B cell (primary cell): ENCODE data around the gene UNC5A. TPM values are rescaled to one million over a fixed set of nuclear protein-coding genes. Genes with fewer than 3 reads are reported as not detected.

Experiments
- ATAC-seq: fragments of 200-7000 bp; cut with Tn5 transposase; one replicate; pipeline ENCODE4 v1.10.0; 2021; ENCODE audit warnings: low read depth, mild to moderate bottlenecking, moderate number of reproducible peaks, moderate library complexity
- CTCF ChIA-PET: fragments of 350-600 bp; sonication (Branson Sonifier 250); formaldehyde crosslinking; loops from one replicate; lab custom pipeline; 2021; ENCODE audit warnings: antibody characterized with exemption, inconsistent platforms; lab: Charles Lee
- POLR2A ChIA-PET: fragments of 350-600 bp; sonication (Branson Sonifier 250); formaldehyde crosslinking; loops from one replicate; lab custom pipeline; 2021; ENCODE audit warnings: antibody characterized with exemption; lab: Charles Lee
- DNase-seq: peaks from one replicate; pipeline ENCODE4 v3.0.0; 2013
- H2AFZ ChIP-seq: 2 replicates; pipeline ENCODE4 v1.6.1; 2012; ENCODE audit warnings: mild to moderate bottlenecking, low read depth, low read length; ENCODE audit not compliant: insufficient read depth, poor library complexity, severe bottlenecking
- H3K27ac ChIP-seq, 2 donors: 1 replicate in 1 of 2; 2 replicates in 1 of 2; pipeline ENCODE4 v1.5.1; 2012 to 2013; ENCODE audit warnings: low read length in 2 of 2, mild to moderate bottlenecking in 2 of 2, moderate library complexity in 1 of 2
- H3K27me3 ChIP-seq, 4 experiments: fragments of 200-600 bp in 1 of 4; sonication (generic) in 1 of 4; replicated peaks in 1 of 4; 1 replicate in 2 of 4; 2 replicates in 2 of 4; pipeline versions ENCODE4 v1.6.1 to v1.7.0; 2013 to 2016; ENCODE audit warnings: low read length in 3 of 4, mild to moderate bottlenecking in 2 of 4, mixed read lengths in 1 of 4, moderate library complexity in 1 of 4; ENCODE audit not compliant: insufficient read depth in 4 of 4, control insufficient read depth in 3 of 4; ENCODE audit errors: control extremely low read depth in 1 of 4
- H3K36me3 ChIP-seq, 2 experiments: replicated peaks in 1 of 2; 1 replicate in 1 of 2; 2 replicates in 1 of 2; pipeline versions ENCODE4 v1.6.1 to v1.7.1; 2013; ENCODE audit warnings: low read length in 1 of 2; ENCODE audit not compliant: insufficient read depth in 2 of 2, control insufficient read depth in 1 of 2; ENCODE audit errors: control extremely low read depth in 1 of 2, extremely low read depth in 1 of 2
- H3K4me1 ChIP-seq, 2 donors: fragments of 200-600 bp in 1 of 2; sonication (generic) in 1 of 2; 1 replicate in 1 of 2; 2 replicates in 1 of 2; pipeline versions ENCODE4 v1.5.1 to v1.6.1; 2013 to 2017; ENCODE audit warnings: low read length in 2 of 2; ENCODE audit not compliant: control insufficient read depth in 2 of 2, insufficient read depth in 2 of 2
- H3K4me2 ChIP-seq: replicated peaks from 2 replicates; pipeline ENCODE3; 2012; ENCODE audit warnings: mild to moderate bottlenecking, low read depth, low read length; ENCODE audit not compliant: poor library complexity, severe bottlenecking
- H3K4me3 ChIP-seq, 5 experiments: fragments of 200-600 bp in 1 of 5; sonication (generic) in 1 of 5; 1 replicate in 3 of 5; 2 replicates in 2 of 5; pipeline versions ENCODE4 v1.5.1 to v1.7.0; 2011 to 2016; ENCODE audit warnings: low read length in 4 of 5, mild to moderate bottlenecking in 4 of 5, low read depth in 2 of 5, control low read depth in 1 of 5, moderate library complexity in 1 of 5; ENCODE audit not compliant: insufficient read depth in 1 of 5; ENCODE audit errors: control extremely low read depth in 1 of 5, extremely low read depth in 1 of 5
- H3K79me2 ChIP-seq: fragments of 200-600 bp; sonication (generic); one replicate; pipeline ENCODE4 v1.6.0; 2016; ENCODE audit warnings: low read length; ENCODE audit not compliant: control insufficient read depth, insufficient read depth
- H3K9ac ChIP-seq: fragments of 200-600 bp; sonication (generic); 2 replicates; pipeline ENCODE4 v1.6.1; 2017; ENCODE audit warnings: mild to moderate bottlenecking, low read length, moderate library complexity
- H3K9me3 ChIP-seq, 3 donors: one replicate each; pipeline versions ENCODE4 v1.6.1 to v1.7.1; 2013; ENCODE audit warnings: low read length in 2 of 3; ENCODE audit not compliant: control insufficient read depth in 2 of 3, insufficient read depth in 1 of 3; ENCODE audit errors: control extremely low read depth in 1 of 3
- H4K20me1 ChIP-seq: 2 replicates; pipeline ENCODE4 v1.6.0; 2012; ENCODE audit warnings: mild to moderate bottlenecking, low read length; ENCODE audit not compliant: insufficient read depth, control insufficient read depth, poor library complexity, severe bottlenecking
- H3K27ac Mint-ChIP-seq: one replicate; pipeline ENCODE4 v1.8.0; 2021; ENCODE audit warnings: mixed read lengths
- H3K27me3 Mint-ChIP-seq: one replicate; pipeline ENCODE4 v1.8.0; 2021; ENCODE audit warnings: mixed read lengths
- H3K4me1 Mint-ChIP-seq: one replicate; pipeline ENCODE4 v1.8.0; 2021; ENCODE audit warnings: mixed read lengths
- H3K4me3 Mint-ChIP-seq: one replicate; pipeline ENCODE4 v1.8.0; 2021; ENCODE audit warnings: mixed read lengths
- H3K9me3 Mint-ChIP-seq: one replicate; pipeline ENCODE4 v1.8.0; 2022; ENCODE audit warnings: mixed read lengths; ENCODE audit not compliant: insufficient read depth
- CTCF ChIP-seq: fragments of 200-600 bp; IDR thresholded peaks from one replicate; pipeline ENCODE4 v1.8.0; 2022; ENCODE audit warnings: antibody characterized with exemption, mild to moderate bottlenecking
- EZH2 ChIP-seq: IDR thresholded peaks from 2 replicates; pipeline ENCODE4 v1.6.1; 2012; ENCODE audit warnings: borderline replicate concordance, low read depth, mild to moderate bottlenecking, moderate library complexity, low read length; ENCODE audit not compliant: insufficient read depth, poor library complexity, severe bottlenecking
- WGBS: methylation state at CpG from one replicate; pipeline ENCODE4 v1.1.5; 2013; ENCODE audit warnings: missing lambda C conversion rate; ENCODE audit not compliant: insufficient coverage; 5-methylcytosine and 5-hydroxymethylcytosine counted together
- intact Hi-C: fragments of 100-400 bp; cut with micrococcal nuclease; formaldehyde crosslinking; loops from one replicate; pipeline ENCODE4 v1.10.0; 2022
- polyA plus RNA-seq: library from polyadenylated mRNA; depleted of rRNA; stranded (reverse); fragments of >200 nt; gene quantifications from 2 replicates; pipeline ENCODE4 v1.2.3, GENCODE V29; 2012
- total RNA-seq, 2 donors: library from RNA; stranded (reverse); fragments of 120-200 nt in 1 of 2; gene quantifications; 1 replicate in 1 of 2; 2 replicates in 1 of 2; pipeline versions ENCODE4 v1.2.3 to v1.2.4, GENCODE V29; 2013 to 2022

Gene UNC5A
- total and polyA plus RNA-seq, 2 donors (not counting 1 experiment from before 2014, with no cell fraction given), result not detected

- Mint-ChIP-seq H3K27ac (no peak overlapping the region), H3K27me3 (peaks cover 66% of the 10 kb centered on the region), H3K9me3 (no peaks in the 10 kb centered on the region), H3K4me3 (no peak overlapping the region), H3K4me1 (no peaks in the 10 kb centered on the region)
- H3K27me3 ChIP-seq, result peaks cover 0 to 28% (median 5%) of the 10 kb centered on the region in 4 experiments
- H2AFZ ChIP-seq, result no peak overlapping the region
- TF ChIP-seq CTCF (no peak), EZH2 (no peak)
- no peak overlapping the region for H3K4me3 ChIP-seq
- no peaks in the 10 kb centered on the region for H4K20me1 ChIP-seq
- no peak for ATAC-seq
- WGBS, result 72% methylated on average over 17 of the region's 18 CpGs
- no peak for DNase-seq
- H3K4me2 ChIP-seq, result no peak overlapping the region
- H3K9ac ChIP-seq, result no peak overlapping the region
- no peak overlapping the region for H3K27ac ChIP-seq
- H3K9me3 ChIP-seq, result no peaks in the 10 kb centered on the region
- intact Hi-C loops, result no loop called here
- no peaks in the 10 kb centered on the region for H3K79me2 ChIP-seq
- ChIA-PET POLR2A (no interaction called here), CTCF (no interaction called here)
- H3K4me1 ChIP-seq, result no peaks in the 10 kb centered on the region
- no peaks in the 10 kb centered on the region for H3K36me3 ChIP-seq
Measured at GRCh38 chr5:176792655-176793342, 17.6 kb upstream of the UNC5A start.

GRCh38 chr5:176793343-176793699, 17.0 kb upstream of the UNC5A start:
- ChIA-PET POLR2A (no interaction called here), CTCF (no interaction called here)
- peaks cover 0 to 25% (median 5%) of the 10 kb centered on the region in 4 experiments for H3K27me3 ChIP-seq
- H3K4me3 ChIP-seq, result no peak overlapping the region
- no peaks in the 10 kb centered on the region for H3K4me1 ChIP-seq
- H2AFZ ChIP-seq, result no peak overlapping the region
- DNase-seq, result no peak
- H3K9ac ChIP-seq, result no peak overlapping the region
- no peak overlapping the region for H3K4me2 ChIP-seq
- Mint-ChIP-seq H3K4me1 (no peaks in the 10 kb centered on the region), H3K4me3 (no peak overlapping the region), H3K27ac (no peak overlapping the region), H3K9me3 (no peaks in the 10 kb centered on the region), H3K27me3 (peaks cover 63% of the 10 kb centered on the region)
- TF ChIP-seq CTCF (no peak), EZH2 (no peak)
- intact Hi-C loops, result no loop called here
- no peaks in the 10 kb centered on the region for H3K36me3 ChIP-seq
- H3K9me3 ChIP-seq, result no peaks in the 10 kb centered on the region
- no peaks in the 10 kb centered on the region for H4K20me1 ChIP-seq
- WGBS, result 52% methylated on average over 9 of the region's 9 CpGs
- H3K27ac ChIP-seq, result no peak overlapping the region
- ATAC-seq, result no peak
- no peaks in the 10 kb centered on the region for H3K79me2 ChIP-seq
